IMR-90 (cell line): ENCODE measurements around the gene ANKMY1. TPM values are rescaled to one million over a fixed set of nuclear protein-coding genes. Genes with fewer than 3 reads are reported as not detected.

Source experiments
- ATAC-seq: fragments of 200-7000 bp; cut with Tn5 transposase; 2 replicates; pipeline ENCODE4 v1.9.1; 2020; ENCODE audit warnings: low read depth, mild to moderate bottlenecking, moderate library complexity
- BruUV-seq: library from RNA; stranded (reverse); fragments of 400-500 nt; replicated peaks from 2 replicates; lab custom pipeline; 2021; lab: Mats Ljungman, UMichigan
- CTCF ChIA-PET: fragments of 300-600 bp; formaldehyde crosslinking; extraction: SDS; loops from one replicate; lab custom pipeline; 2021; ENCODE audit warnings: antibody characterized with exemption; lab: Yijun Ruan, JAX
- POLR2A ChIA-PET: fragments of 300-600 bp; sonication (Branson Sonifier 250); formaldehyde crosslinking; loops from one replicate; lab custom pipeline; 2022; ENCODE audit warnings: antibody characterized with exemption; ENCODE audit not compliant: unreplicated experiment; lab: Charles Lee
- DNase-seq: peaks from one replicate; pipeline ENCODE4 v3.0.0; 2013
- H2AFZ ChIP-seq: replicated peaks from 2 replicates; pipeline ENCODE3; 2013; ENCODE audit warnings: low read length, mild to moderate bottlenecking; ENCODE audit not compliant: poor library complexity
- H2AK5ac ChIP-seq: 2 replicates; pipeline ENCODE4 v1.6.1; 2013; ENCODE audit warnings: low read depth, low read length, inconsistent platforms
- H2AK9ac ChIP-seq: replicated peaks from 2 replicates; pipeline ENCODE3; 2013; ENCODE audit warnings: mild to moderate bottlenecking, low read depth, low read length, moderate library complexity; ENCODE audit not compliant: poor library complexity
- H2BK120ac ChIP-seq: 2 replicates; pipeline ENCODE4 v1.6.1; 2013; ENCODE audit warnings: low read depth, low read length, inconsistent platforms
- H2BK15ac ChIP-seq: 3 replicates; pipeline ENCODE4 v1.6.1; 2013; ENCODE audit warnings: low read depth, low read length, inconsistent platforms
- H2BK20ac ChIP-seq: 2 replicates; pipeline ENCODE4 v1.6.1; 2013; ENCODE audit warnings: low read depth, mild to moderate bottlenecking, inconsistent platforms, low read length, moderate library complexity
- H2BK5ac ChIP-seq: 2 replicates; pipeline ENCODE4 v1.6.1; 2013; ENCODE audit warnings: mild to moderate bottlenecking, low read depth, low read length, inconsistent platforms; ENCODE audit not compliant: poor library complexity, severe bottlenecking
- H3K14ac ChIP-seq: replicated peaks from 2 replicates; pipeline ENCODE4 v1.6.1; 2013; ENCODE audit warnings: low read depth, low read length, inconsistent platforms
- H3K18ac ChIP-seq: 2 replicates; pipeline ENCODE4 v1.6.1; 2013; ENCODE audit warnings: low read depth, low read length, control low read depth
- H3K23ac ChIP-seq: 2 replicates; pipeline ENCODE4 v1.6.1; 2013; ENCODE audit warnings: low read depth, low read length, inconsistent platforms
- H3K27ac ChIP-seq: 2 replicates; pipeline ENCODE4 v1.5.1; 2013; ENCODE audit warnings: mild to moderate bottlenecking, control low read depth, low read length; ENCODE audit not compliant: insufficient read depth
- H3K27me3 ChIP-seq: 2 replicates; pipeline ENCODE4 v1.6.1; 2013; ENCODE audit warnings: low read length; ENCODE audit not compliant: control insufficient read depth, insufficient read depth
- H3K36me3 ChIP-seq: 2 replicates; pipeline ENCODE4 v1.6.1; 2013; ENCODE audit warnings: low read length, mixed read lengths; ENCODE audit not compliant: control insufficient read depth, insufficient read depth
- H3K4ac ChIP-seq: 2 replicates; pipeline ENCODE4 v1.6.1; 2013; ENCODE audit warnings: low read depth, low read length, inconsistent platforms
- H3K4me1 ChIP-seq: 2 replicates; pipeline ENCODE4 v1.6.1; 2013; ENCODE audit warnings: low read length, mixed read lengths; ENCODE audit not compliant: control insufficient read depth, insufficient read depth
- H3K4me2 ChIP-seq: 2 replicates; pipeline ENCODE4 v1.6.1; 2013; ENCODE audit warnings: low read depth, mild to moderate bottlenecking, control low read depth, low read length, moderate library complexity
- H3K4me3 ChIP-seq: 2 replicates; pipeline ENCODE4 v1.5.1; 2013; ENCODE audit warnings: low read depth, mild to moderate bottlenecking, control low read depth, low read length, moderate library complexity; ENCODE audit not compliant: insufficient read depth
- H3K56ac ChIP-seq: 2 replicates; pipeline ENCODE4 v1.6.1; 2013; ENCODE audit warnings: low read length, inconsistent platforms; ENCODE audit not compliant: insufficient read depth; ENCODE audit errors: extremely low read depth
- H3K79me1 ChIP-seq, 2 experiments: 2 replicates each; pipeline ENCODE4 v1.6.1; 2013; ENCODE audit warnings: low read length in 2 of 2, inconsistent platforms in 1 of 2, low read depth in 1 of 2
- H3K9ac ChIP-seq: 2 replicates; pipeline ENCODE4 v1.6.1; 2013; ENCODE audit warnings: low read depth, low read length, control low read depth
- H3K9me1 ChIP-seq: 2 replicates; pipeline ENCODE4 v1.6.1; 2013; ENCODE audit warnings: low read length, inconsistent platforms; ENCODE audit not compliant: insufficient read depth
- H3K9me3 ChIP-seq: 2 replicates; pipeline ENCODE4 v1.6.1; 2013; ENCODE audit warnings: low read length; ENCODE audit not compliant: control insufficient read depth, insufficient read depth
- H4K20me1 ChIP-seq: 2 replicates; pipeline ENCODE4 v1.6.1; 2013; ENCODE audit warnings: low read length, inconsistent platforms; ENCODE audit not compliant: insufficient read depth
- H4K5ac ChIP-seq: 2 replicates; pipeline ENCODE4 v1.6.1; 2013; ENCODE audit warnings: mild to moderate bottlenecking, low read depth, low read length, control low read depth
- H4K8ac ChIP-seq, 2 experiments: 2 replicates each; pipeline ENCODE4 v1.6.1; 2013; ENCODE audit warnings: low read depth in 2 of 2, low read length in 2 of 2, control low read depth in 1 of 2, inconsistent platforms in 1 of 2
- H4K91ac ChIP-seq: 2 replicates; pipeline ENCODE4 v1.6.1; 2013; ENCODE audit warnings: low read depth, low read length, inconsistent platforms; ENCODE audit not compliant: insufficient read depth
- BHLHE40 ChIP-seq: fragments of 150-350 bp; IDR thresholded peaks from 2 replicates; pipeline ENCODE4 v1.6.1; 2016; ENCODE audit warnings: mild to moderate bottlenecking, low read depth, low read length
- MAFK ChIP-seq: IDR thresholded peaks from 2 replicates; pipeline ENCODE4 v1.6.1; 2012; ENCODE audit warnings: low read depth, low read length, improper control_type of control experiment
- MXI1 ChIP-seq: IDR thresholded peaks from 2 replicates; pipeline ENCODE4 v1.6.1; 2012; ENCODE audit warnings: low read depth, mild to moderate bottlenecking, low read length, moderate library complexity, borderline replicate concordance
- RAD21 ChIP-seq: IDR thresholded peaks from 2 replicates; pipeline ENCODE4 v1.6.1; 2012; ENCODE audit warnings: low read length, improper control_type of control experiment
- WGBS, 2 experiments: methylation state at CpG; one replicate each; pipeline versions ENCODE4 v1.1.5 to v1.1.7; 2013; ENCODE audit warnings: missing lambda C conversion rate in 2 of 2; ENCODE audit not compliant: insufficient read length in 1 of 2; ENCODE audit errors: extremely low coverage in 2 of 2; 5-methylcytosine and 5-hydroxymethylcytosine counted together
- dilution Hi-C: fragments of 300-500 bp; cut with HindIII; formaldehyde crosslinking; loops from one replicate; pipeline ENCODE4 v1.14.3; 2018; ENCODE audit warnings: low sequenced_read_pairs; ENCODE audit not compliant: unreplicated experiment
- in situ Hi-C: fragments of 300-500 bp; cut with MboI; formaldehyde crosslinking; loops from 3 replicates; pipeline ENCODE4 v1.14.3; 2019; ENCODE audit warnings: low sequenced_read_pairs, inconsistent platforms, mixed read lengths
- intact Hi-C: fragments of 100-400 bp; cut with micrococcal nuclease; formaldehyde crosslinking; loops from 2 replicates; pipeline ENCODE4 v1.10.0; 2022
- polyA plus RNA-seq, 3 experiments: library from polyadenylated mRNA; depleted of rRNA; stranded (reverse); fragments of >200 nt; gene quantifications; 2 replicates each; pipeline ENCODE4 v1.2.3, GENCODE V29; 2012; ENCODE audit warnings: low replicate concordance in 1 of 3
- total RNA-seq: library from RNA; depleted of rRNA; stranded (reverse); fragments of >200 nt; gene quantifications from 2 replicates; pipeline ENCODE4 v1.2.3, GENCODE V29; 2012

The ANKMY1 gene
- total and polyA plus RNA-seq, 2 of the 4 experiments (the other 2 are of a cell fraction) = 2.9 to 5.5 TPM

DNA sequence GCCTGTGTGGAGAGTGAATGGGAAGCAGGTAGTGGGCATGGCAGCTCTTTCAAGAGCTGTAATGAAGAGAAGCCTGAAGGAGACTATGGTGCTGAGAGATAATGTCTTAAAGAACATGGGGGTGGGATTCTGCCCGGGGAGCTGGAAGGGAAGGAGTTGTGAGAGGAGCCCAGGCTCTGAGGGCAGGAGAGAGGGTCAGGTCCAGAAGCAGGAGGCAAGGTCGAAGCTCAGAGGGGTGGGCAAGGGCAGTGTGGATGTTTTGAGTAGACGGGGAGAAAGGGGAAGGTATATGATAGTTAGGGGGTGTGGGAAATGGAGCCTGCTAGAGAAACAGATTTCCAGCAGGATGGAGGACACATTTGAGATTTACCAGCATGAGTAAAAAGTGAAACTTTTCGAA, 30.9 kb upstream of the ANKMY1 start:
- H3K56ac ChIP-seq = no peak overlapping the region
- H3K36me3 ChIP-seq = peaks cover 20% of the 10 kb centered on the region
- 81% methylated on average over 3 of the region's 4 CpGs; no CpG with 5 or more reads in 1 of the 2 experiments for WGBS, 2 experiments
- H3K4ac ChIP-seq = no peak overlapping the region
- ChIA-PET CTCF (no interaction called here), POLR2A (no interaction called here)
- H3K4me3 ChIP-seq = no peak overlapping the region
- peaks cover 25 to 64% of the 10 kb centered on the region in 2 experiments for H3K79me1 ChIP-seq
- in situ Hi-C loops = no loop called here
- H3K27ac ChIP-seq = no peak overlapping the region
- peaks cover 19% of the 10 kb centered on the region; the same call in 1 of the 2 replicates for H3K9me1 ChIP-seq
- peaks cover 15% of the 10 kb centered on the region for H3K4me1 ChIP-seq
- peaks cover 10% of the 10 kb centered on the region for H4K20me1 ChIP-seq
- H4K5ac ChIP-seq = no peak overlapping the region
- no peak overlapping the region for H3K9ac ChIP-seq
- intact Hi-C loops = no loop called here
- no peak overlapping the region for H2AFZ ChIP-seq
- BruUV-seq = no TSS peak
- no peak overlapping the region for H3K18ac ChIP-seq
- no peak overlapping the region for H2BK15ac ChIP-seq
- no peak overlapping the region for H2BK5ac ChIP-seq
- dilution Hi-C loops = no loop called here
- no peak overlapping the region for H3K14ac ChIP-seq
- no peak overlapping the region for H3K4me2 ChIP-seq
- H2BK120ac ChIP-seq = no peak overlapping the region
- no peaks in the 10 kb centered on the region for H3K9me3 ChIP-seq
- DNase-seq (no peak), ATAC-seq (no peak)
- H2AK5ac ChIP-seq = no peak overlapping the region
- no peak overlapping the region for H4K91ac ChIP-seq
- H3K23ac ChIP-seq = no peak overlapping the region
- H4K8ac ChIP-seq = no peak overlapping the region
- TF ChIP-seq MAFK (no peak), MXI1 (no peak), RAD21 (no peak), BHLHE40 (no peak)
- peak overlapping the region; percentile 19 for H2AK9ac ChIP-seq
- H2BK20ac ChIP-seq = no peak overlapping the region
- no peaks in the 10 kb centered on the region for H3K27me3 ChIP-seq
